Loucy (cell line): Measurements from ENCODE around the gene ARID1B.

Experiments used
- CTCF ChIP-seq: fragments of 200-600 bp; sonication (generic); conservative IDR thresholded peaks from 2 replicates; pipeline ENCODE4 v1.5.1; 2014; ENCODE audit warnings: mild to moderate bottlenecking, antibody characterized with exemption, low read length
- EZH2phosphoT487 ChIP-seq: fragments of 200-600 bp; IDR thresholded peaks from 2 replicates; pipeline ENCODE4 v1.6.1; 2018; ENCODE audit warnings: antibody characterized with exemption, mild to moderate bottlenecking, moderate library complexity, borderline replicate concordance

DNA sequence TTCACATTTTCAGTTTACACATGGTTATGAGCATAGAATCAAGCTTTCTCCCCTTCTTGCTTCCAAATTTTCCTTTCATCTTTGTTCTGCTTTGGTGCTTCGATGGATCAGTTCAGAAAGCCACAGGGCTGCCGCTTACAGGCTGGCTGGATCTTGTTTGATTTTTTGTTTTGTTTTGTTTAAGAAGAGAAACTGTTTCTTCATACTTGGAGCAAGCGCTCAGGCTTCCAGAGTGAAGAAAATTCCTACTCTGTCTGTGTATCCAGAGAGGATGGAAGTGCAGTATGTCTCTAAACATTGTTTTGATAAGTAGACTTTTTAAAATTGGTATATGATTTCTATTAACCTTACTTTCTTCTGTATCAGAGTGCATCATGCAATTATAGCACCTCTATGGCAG, 66.9 kb downstream of the ARID1B start:
- no peak for TF ChIP-seq CTCF
- TF ChIP-seq EZH2phosphoT487: no peak
